ENCODE data around the gene CBLN2. TPM values are rescaled to one million over a fixed set of nuclear protein-coding genes. Genes with fewer than 3 reads are reported as not detected.

Gene CBLN2
- total RNA-seq: not detected

- H3K27me3 Mint-ChIP-seq (ENCODE audit: low read depth): peaks cover 38% of the 10 kb centered on the region
- peak; percentile 55 for DNase-seq
- no peaks in the 10 kb centered on the region for H3K9me3 Mint-ChIP-seq
- peaks cover 11% of the 10 kb centered on the region for H3K4me1 Mint-ChIP-seq (ENCODE audit: low read depth)
- CTCF ChIA-PET: interaction anchor here (0.6 to 0.8 kb wide), 3 partner anchors 25 to 455 kb away, joined by 3 read pairs; no protein-coding TSS in a partner anchor
- H3K4me3 Mint-ChIP-seq: no peak within 1 kb of the TSS
- intact Hi-C loops (cut with micrococcal nuclease): loop anchor here (1.0 to 10.0 kb wide), 2 partner anchors 1612 to 1949 kb away; no protein-coding TSS in a partner anchor
- H3K27ac Mint-ChIP-seq: no peak within 1 kb of the TSS
- no peaks in the 10 kb centered on the region for H3K36me3 Mint-ChIP-seq (ENCODE audit: low read depth)
These were observed at the start of gene CBLN2 for GRCh38 chr18:72544092-72544886. CBLN2 (minus strand) TSS chr18:72544342; CDS start chr18:72542160, 2,182 bp downstream.

- intact Hi-C loops (cut with micrococcal nuclease): no loop called here
- H3K4me1 Mint-ChIP-seq (ENCODE audit: low read depth): no peaks in the 10 kb centered on the region
- no peak overlapping the region for H3K4me3 Mint-ChIP-seq
- CTCF ChIA-PET: no interaction called here
- H3K27ac Mint-ChIP-seq: no peak overlapping the region
- no peaks in the 10 kb centered on the region for H3K9me3 Mint-ChIP-seq
- H3K27me3 Mint-ChIP-seq (ENCODE audit: low read depth): no peaks in the 10 kb centered on the region
- DNase-seq: no peak
- no peaks in the 10 kb centered on the region for H3K36me3 Mint-ChIP-seq (ENCODE audit: low read depth)
These were observed 44.2 kb upstream of the CBLN2 start for GRCh38 chr18:72588360-72588759.

GRCh38 chr18:72584787-72585186 is 40.6 kb upstream of the CBLN2 start:
- Mint-ChIP-seq H3K27ac (no peak overlapping the region), H3K4me3 (no peak overlapping the region), H3K4me1 (ENCODE audit: low read depth) (no peaks in the 10 kb centered on the region), H3K27me3 (ENCODE audit: low read depth) (no peaks in the 10 kb centered on the region), H3K36me3 (ENCODE audit: low read depth) (no peaks in the 10 kb centered on the region), H3K9me3 (no peaks in the 10 kb centered on the region)
- intact Hi-C loops (cut with micrococcal nuclease): no loop called here
- no peak for DNase-seq
- CTCF ChIA-PET: interaction anchor here (1.0 kb wide), 1 partner anchor 68 kb away, joined by 3 read pairs; no protein-coding TSS in a partner anchor

- Mint-ChIP-seq H3K4me1 (ENCODE audit: low read depth) (no peaks in the 10 kb centered on the region), H3K27me3 (ENCODE audit: low read depth) (no peaks in the 10 kb centered on the region), H3K36me3 (ENCODE audit: low read depth) (no peaks in the 10 kb centered on the region), H3K9me3 (no peaks in the 10 kb centered on the region), H3K27ac (no peak overlapping the region), H3K4me3 (no peak overlapping the region)
- intact Hi-C loops (cut with micrococcal nuclease): no loop called here
- DNase-seq: no peak
- CTCF ChIA-PET: no interaction called here
These were observed 37.8 kb upstream of the CBLN2 start for GRCh38 chr18:72581976-72582375.

- intact Hi-C loops (cut with micrococcal nuclease): no loop called here
- Mint-ChIP-seq H3K27me3 (ENCODE audit: low read depth) (no peaks in the 10 kb centered on the region), H3K4me1 (ENCODE audit: low read depth) (no peaks in the 10 kb centered on the region), H3K36me3 (ENCODE audit: low read depth) (no peaks in the 10 kb centered on the region), H3K9me3 (no peaks in the 10 kb centered on the region), H3K27ac (no peak overlapping the region), H3K4me3 (no peak overlapping the region)
- CTCF ChIA-PET: no interaction called here
- DNase-seq: no peak
These were observed 28.8 kb upstream of the CBLN2 start for GRCh38 chr18:72572896-72573295.

- no peaks in the 10 kb centered on the region for H3K4me1 Mint-ChIP-seq (ENCODE audit: low read depth)
- intact Hi-C loops (cut with micrococcal nuclease): no loop called here
- H3K27me3 Mint-ChIP-seq (ENCODE audit: low read depth): peaks cover 1% of the 10 kb centered on the region
- CTCF ChIA-PET: no interaction called here
- H3K4me3 Mint-ChIP-seq: no peak overlapping the region
- H3K27ac Mint-ChIP-seq: no peak overlapping the region
- DNase-seq: no peak
- H3K9me3 Mint-ChIP-seq: no peaks in the 10 kb centered on the region
- no peaks in the 10 kb centered on the region for H3K36me3 Mint-ChIP-seq (ENCODE audit: low read depth)
These were observed 22.1 kb upstream of the CBLN2 start for GRCh38 chr18:72566290-72566689.

GRCh38 chr18:72555968-72556367 is 11.8 kb upstream of the CBLN2 start:
- Mint-ChIP-seq H3K27me3 (ENCODE audit: low read depth) (peaks cover 3% of the 10 kb centered on the region), H3K9me3 (no peaks in the 10 kb centered on the region), H3K27ac (no peak overlapping the region), H3K36me3 (ENCODE audit: low read depth) (no peaks in the 10 kb centered on the region), H3K4me1 (ENCODE audit: low read depth) (no peaks in the 10 kb centered on the region), H3K4me3 (no peak overlapping the region)
- DNase-seq: no peak
- CTCF ChIA-PET: no interaction called here
- intact Hi-C loops (cut with micrococcal nuclease): no loop called here

GRCh38 chr18:72555101-72555500 is 11.0 kb upstream of the CBLN2 start:
- H3K9me3 Mint-ChIP-seq: no peaks in the 10 kb centered on the region
- no peaks in the 10 kb centered on the region for H3K36me3 Mint-ChIP-seq (ENCODE audit: low read depth)
- no peak overlapping the region for H3K4me3 Mint-ChIP-seq
- no peaks in the 10 kb centered on the region for H3K4me1 Mint-ChIP-seq (ENCODE audit: low read depth)
- H3K27ac Mint-ChIP-seq: no peak overlapping the region
- DNase-seq: no peak
- H3K27me3 Mint-ChIP-seq (ENCODE audit: low read depth): peaks cover 3% of the 10 kb centered on the region
- intact Hi-C loops (cut with micrococcal nuclease): no loop called here
- CTCF ChIA-PET: no interaction called here

GRCh38 chr18:72543357-72544055 is 636 bp downstream of the CBLN2 start:
- CTCF ChIA-PET: interaction anchor here (0.8 kb wide), 2 partner anchors 26 to 455 kb away, joined by 3 read pairs; no protein-coding TSS in a partner anchor
- intact Hi-C loops (cut with micrococcal nuclease): loop anchor here (1.0 to 10.0 kb wide), 2 partner anchors 1611 to 1949 kb away; no protein-coding TSS in a partner anchor
- H3K4me3 Mint-ChIP-seq: no peak overlapping the region
- peaks cover 38% of the 10 kb centered on the region for H3K27me3 Mint-ChIP-seq (ENCODE audit: low read depth)
- no peaks in the 10 kb centered on the region for H3K36me3 Mint-ChIP-seq (ENCODE audit: low read depth)
- H3K4me1 Mint-ChIP-seq (ENCODE audit: low read depth): peaks cover 11% of the 10 kb centered on the region
- H3K9me3 Mint-ChIP-seq: no peaks in the 10 kb centered on the region
- DNase-seq: no peak
- H3K27ac Mint-ChIP-seq: no peak overlapping the region

GRCh38 chr18:72542984-72543356 is 1.2 kb downstream of the CBLN2 start:
- no peak overlapping the region for H3K27ac Mint-ChIP-seq
- no peak overlapping the region for H3K4me3 Mint-ChIP-seq
- peaks cover 37% of the 10 kb centered on the region for H3K27me3 Mint-ChIP-seq (ENCODE audit: low read depth)
- no peaks in the 10 kb centered on the region for H3K9me3 Mint-ChIP-seq
- no peaks in the 10 kb centered on the region for H3K36me3 Mint-ChIP-seq (ENCODE audit: low read depth)
- intact Hi-C loops (cut with micrococcal nuclease): loop anchor here (10.0 kb wide), 1 partner anchor 1948 kb away; no protein-coding TSS in a partner anchor
- CTCF ChIA-PET: no interaction called here
- H3K4me1 Mint-ChIP-seq (ENCODE audit: low read depth): peaks cover 11% of the 10 kb centered on the region
- DNase-seq: no peak

- peaks cover 34% of the 10 kb centered on the region for H3K27me3 Mint-ChIP-seq (ENCODE audit: low read depth)
- no peak overlapping the region for H3K4me3 Mint-ChIP-seq
- CTCF ChIA-PET: no interaction called here
- H3K4me1 Mint-ChIP-seq (ENCODE audit: low read depth): peaks cover 11% of the 10 kb centered on the region
- H3K36me3 Mint-ChIP-seq (ENCODE audit: low read depth): no peaks in the 10 kb centered on the region
- intact Hi-C loops (cut with micrococcal nuclease): loop anchor here (10.0 kb wide), 1 partner anchor 1948 kb away; no protein-coding TSS in a partner anchor
- no peak for DNase-seq
- no peaks in the 10 kb centered on the region for H3K9me3 Mint-ChIP-seq
- H3K27ac Mint-ChIP-seq: no peak overlapping the region
These were observed 1.8 kb downstream of the CBLN2 start for GRCh38 chr18:72542342-72542741.

GRCh38 chr18:72541871-72542332 is 2.2 kb downstream of the CBLN2 start:
- Mint-ChIP-seq H3K27ac (no peak overlapping the region), H3K36me3 (ENCODE audit: low read depth) (no peaks in the 10 kb centered on the region), H3K4me3 (no peak overlapping the region), H3K4me1 (ENCODE audit: low read depth) (peaks cover 11% of the 10 kb centered on the region), H3K9me3 (no peaks in the 10 kb centered on the region), H3K27me3 (ENCODE audit: low read depth) (peaks cover 32% of the 10 kb centered on the region)
- CTCF ChIA-PET: no interaction called here
- DNase-seq: no peak
- intact Hi-C loops (cut with micrococcal nuclease): loop anchor here (10.0 kb wide), 1 partner anchor 1947 kb away; no protein-coding TSS in a partner anchor

All from activated naive CD4-positive, alpha-beta T cell treated with anti-CD3 and anti-CD28 coated beads for 36 hours (primary cell).